Parathyroid adenoma (tissue), 2 donors: ENCODE measurements around the gene CSF1R.

Source experiments
- H2AFZ ChIP-seq: fragments of 300-600 bp; sonication (generic); one replicate; pipeline ENCODE4 v1.7.0; 2017; ENCODE audit warnings: antibody characterized with exemption, mild to moderate bottlenecking
- H3K27ac ChIP-seq: fragments of 300-600 bp; sonication (generic); one replicate; pipeline ENCODE4 v1.7.0; 2017
- H3K27me3 ChIP-seq: fragments of 300-600 bp; sonication (generic); one replicate; pipeline ENCODE4 v1.7.0; 2017; ENCODE audit warnings: low read length; ENCODE audit not compliant: control insufficient read depth, insufficient read depth
- H3K36me3 ChIP-seq: fragments of 300-600 bp; sonication (generic); one replicate; pipeline ENCODE4 v1.7.0; 2017; ENCODE audit warnings: low read length; ENCODE audit not compliant: control insufficient read depth, insufficient read depth
- H3K4me1 ChIP-seq: fragments of 300-600 bp; sonication (generic); one replicate; pipeline ENCODE4 v1.7.0; 2017; ENCODE audit warnings: control low read depth
- H3K4me2 ChIP-seq: fragments of 300-600 bp; sonication (generic); one replicate; pipeline ENCODE4 v1.7.0; 2017; ENCODE audit warnings: low read length
- H3K4me3 ChIP-seq: fragments of 300-600 bp; sonication (generic); one replicate; pipeline ENCODE4 v1.7.0; 2017; ENCODE audit warnings: low read depth, low read length
- H3K79me2 ChIP-seq: fragments of 300-600 bp; sonication (generic); one replicate; pipeline ENCODE4 v1.7.0; 2017; ENCODE audit warnings: control low read depth
- H3K9ac ChIP-seq: fragments of 300-600 bp; sonication (generic); one replicate; pipeline ENCODE4 v1.7.0; 2017; ENCODE audit warnings: mild to moderate bottlenecking
- H3K9me3 ChIP-seq: fragments of 300-600 bp; sonication (generic); one replicate; pipeline ENCODE4 v1.7.0; 2017; ENCODE audit warnings: low read length; ENCODE audit not compliant: control insufficient read depth
- CTCF ChIP-seq: fragments of 300-600 bp; sonication (generic); IDR thresholded peaks from one replicate; pipeline ENCODE4 v1.7.0; 2017; ENCODE audit warnings: antibody characterized with exemption, mild to moderate bottlenecking
- donor health status: primary hyperparathyroidism.

Gene CSF1R

GRCh38 chr5:150007050-150007449, 79.3 kb downstream of the CSF1R start:
- Histone ChIP-seq H3K9ac (no peak overlapping the region), H3K4me3 (peak overlapping the region; percentile 41), H3K27ac (peak overlapping the region; percentile 6), H3K27me3 (no peaks in the 10 kb centered on the region), H3K4me2 (peak overlapping the region; percentile 34), H3K4me1 (peaks cover 19% of the 10 kb centered on the region), H3K9me3 (no peaks in the 10 kb centered on the region), H3K36me3 (no peaks in the 10 kb centered on the region), H3K79me2 (peaks cover 12% of the 10 kb centered on the region), H2AFZ (no peak overlapping the region)
- no peak for TF ChIP-seq CTCF

DNA sequence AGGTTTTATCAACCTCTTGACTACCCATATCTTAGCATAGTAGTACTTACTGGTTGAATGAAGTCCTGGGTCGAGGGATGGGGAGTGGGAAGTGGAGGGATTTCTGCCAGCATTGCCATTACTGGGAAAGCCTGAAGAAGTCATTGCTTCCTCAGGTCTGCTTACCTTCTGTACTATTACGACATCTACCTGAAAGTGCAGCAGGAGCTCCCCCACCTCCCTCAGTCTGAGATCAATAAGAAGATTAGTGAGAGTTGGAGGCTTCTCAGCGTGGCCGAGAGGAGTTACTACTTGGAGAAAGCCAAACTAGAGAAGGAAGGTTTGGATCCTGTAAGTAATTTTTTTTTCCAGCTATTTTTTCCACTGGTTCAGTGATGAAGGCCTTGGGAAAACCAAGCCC, 80.0 kb downstream of the CSF1R start:
- Histone ChIP-seq H3K4me3 (peak overlapping the region; percentile 41), H3K4me1 (peaks cover 23% of the 10 kb centered on the region), H3K27ac (peak overlapping the region; percentile 6), H2AFZ (no peak overlapping the region), H3K79me2 (peaks cover 13% of the 10 kb centered on the region), H3K9me3 (no peaks in the 10 kb centered on the region), H3K36me3 (no peaks in the 10 kb centered on the region), H3K4me2 (peak overlapping the region; percentile 34), H3K27me3 (no peaks in the 10 kb centered on the region), H3K9ac (no peak overlapping the region)
- TF ChIP-seq CTCF: no peak
